GM19238 (cell line): ENCODE data around the gene HSD17B12.

ENCODE experiments used
- DNase-seq: peaks from one replicate; pipeline ENCODE4 v3.0.0; 2011; ENCODE audit warnings: low spot score; ENCODE audit not compliant: insufficient read length

HSD17B12 gene

DNA sequence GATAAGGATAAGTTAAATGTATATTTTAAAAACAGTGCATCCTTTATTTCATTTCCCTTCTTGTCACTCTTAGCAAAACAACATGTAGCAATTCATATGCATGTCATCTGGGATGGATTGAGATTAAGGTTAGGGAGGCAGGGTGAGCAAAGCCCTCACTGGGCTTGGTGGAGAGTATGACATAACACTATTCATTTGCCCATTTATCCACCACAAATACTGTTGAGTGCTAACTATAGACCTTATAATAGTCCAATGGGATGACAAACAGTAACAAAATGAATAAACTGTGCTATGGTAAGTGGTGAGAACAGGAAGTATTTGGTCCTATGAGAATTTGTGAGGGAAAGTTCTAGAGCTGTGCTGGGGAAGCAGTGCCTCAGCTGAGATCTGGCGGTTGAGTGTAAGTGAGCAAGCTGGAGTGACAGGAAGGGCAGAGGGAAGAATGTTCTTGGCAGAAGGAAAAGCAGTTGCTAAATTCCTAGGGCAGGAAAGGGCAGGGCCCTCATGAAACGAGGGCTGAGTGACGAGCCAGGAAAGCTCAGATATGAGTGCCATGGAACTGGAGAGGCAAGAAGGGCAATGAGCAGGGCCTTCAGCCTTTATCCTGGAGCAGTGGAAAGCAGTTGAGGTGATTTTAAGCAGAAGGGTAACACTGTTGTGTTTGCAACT is 6.7 kb downstream of the HSD17B12 start:
- DNase-seq, result no peak

DNA sequence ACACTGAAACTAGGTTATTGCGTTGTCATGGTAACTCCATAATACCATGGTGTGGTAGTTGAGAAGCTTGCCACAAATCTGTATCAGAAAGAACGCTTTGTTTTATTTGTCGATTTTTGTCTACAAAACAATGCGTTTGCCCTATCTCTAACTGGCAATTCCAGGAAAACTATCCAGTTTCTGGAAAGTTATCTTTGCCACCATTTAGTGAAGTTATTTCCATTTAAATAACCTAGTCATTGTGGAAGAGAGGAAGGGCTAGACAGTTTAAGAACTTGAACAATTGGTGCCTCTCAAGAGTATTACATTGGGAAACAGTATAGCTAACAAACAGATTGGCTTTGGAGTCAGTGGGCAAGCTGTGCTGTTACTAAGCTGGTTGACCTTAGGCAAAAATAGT is 7.9 kb downstream of the HSD17B12 start:
- DNase-seq, result no peak

DNA sequence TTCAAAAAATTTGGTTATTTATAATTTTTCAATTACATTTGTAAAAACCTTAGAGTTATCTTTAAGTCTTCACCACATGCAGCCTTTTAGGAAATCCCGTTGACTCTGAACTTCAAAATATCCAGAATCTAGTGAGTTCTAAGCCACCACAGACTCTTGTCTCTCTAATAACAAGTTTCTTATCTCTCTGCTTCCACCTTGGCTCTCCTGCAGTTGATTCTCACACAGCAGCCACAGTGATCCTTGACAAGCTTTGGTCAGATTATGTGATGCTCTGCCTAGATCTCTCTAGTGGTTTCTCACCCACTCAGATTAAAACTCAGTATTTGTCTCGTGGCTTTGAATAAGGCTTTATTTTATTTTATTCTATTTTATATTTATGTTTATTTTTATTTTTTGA is 8.6 kb downstream of the HSD17B12 start:
- DNase-seq, result no peak

DNA sequence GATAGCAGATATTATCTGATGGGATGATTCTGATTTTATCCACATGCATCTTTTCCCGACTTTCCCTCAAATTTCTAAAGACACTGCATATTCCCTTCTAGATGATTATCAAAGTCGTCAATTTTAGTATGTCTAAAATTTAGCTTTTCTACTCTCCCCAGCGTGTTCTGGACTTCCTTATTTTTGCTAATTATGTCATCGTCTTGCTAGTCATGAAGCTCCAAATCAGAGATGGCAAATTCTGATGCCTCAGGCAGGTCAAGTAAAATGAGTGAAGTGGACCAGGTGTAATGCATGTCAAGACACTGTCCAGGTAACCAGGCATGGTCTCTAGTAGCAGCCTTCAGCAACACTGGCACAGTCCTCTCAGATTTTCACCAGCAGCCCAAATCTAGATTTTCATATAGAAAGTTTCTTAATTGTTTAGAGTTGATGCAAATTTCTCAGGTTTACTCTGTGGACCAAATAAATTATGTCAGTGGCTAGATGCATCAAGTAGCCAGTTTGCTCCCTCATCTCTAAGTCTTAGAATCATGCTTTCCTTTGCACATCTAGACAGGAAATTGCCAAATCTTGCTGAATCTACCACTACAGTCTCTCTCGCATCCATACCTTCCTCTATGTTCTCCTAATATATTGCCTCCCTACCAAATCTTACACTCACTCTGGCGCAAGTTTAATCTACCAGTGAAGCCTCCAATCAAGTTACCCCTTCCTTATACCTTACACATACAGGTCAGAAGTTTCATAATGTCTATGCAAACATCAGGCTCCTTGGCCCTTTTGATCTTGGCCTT is 10.6 kb downstream of the HSD17B12 start:
- DNase-seq, result no peak

DNA sequence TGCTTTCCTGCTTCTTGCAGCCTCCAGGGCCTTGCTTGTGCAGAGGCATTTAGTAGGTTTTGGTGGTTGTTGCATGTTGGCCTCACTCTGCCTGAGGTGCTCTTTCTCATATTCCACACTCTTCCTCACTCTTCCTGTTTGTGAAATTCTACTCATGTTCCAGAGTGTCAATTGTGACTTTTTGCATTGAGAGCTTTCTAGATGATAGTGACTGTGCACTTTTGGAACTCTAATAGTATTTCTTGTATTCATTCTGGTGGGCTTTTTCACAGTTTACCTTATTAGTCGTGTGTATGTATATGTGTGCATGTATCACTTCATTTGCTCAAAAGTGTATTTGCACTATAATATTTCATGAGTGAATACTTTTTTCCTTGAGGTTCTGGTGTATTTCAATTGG is 11.3 kb downstream of the HSD17B12 start:
- no peak for DNase-seq

- no peak for DNase-seq
These were observed 12.5 kb downstream of the HSD17B12 start for GRCh38 chr11:43693069-43693468.

GRCh38 chr11:43693731-43694130 is 13.2 kb downstream of the HSD17B12 start:
- DNase-seq, result no peak

GRCh38 chr11:43694477-43694876 is 13.9 kb downstream of the HSD17B12 start:
- no peak for DNase-seq

- DNase-seq, result no peak
These were observed 17.1 kb downstream of the HSD17B12 start for GRCh38 chr11:43697679-43698078.

GRCh38 chr11:43699870-43700269 is 19.3 kb downstream of the HSD17B12 start:
- DNase-seq, result no peak

- DNase-seq, result no peak
These were observed 26.1 kb downstream of the HSD17B12 start for GRCh38 chr11:43706631-43707030.

- DNase-seq, result no peak
These were observed 28.2 kb downstream of the HSD17B12 start for GRCh38 chr11:43708776-43709175.

DNA sequence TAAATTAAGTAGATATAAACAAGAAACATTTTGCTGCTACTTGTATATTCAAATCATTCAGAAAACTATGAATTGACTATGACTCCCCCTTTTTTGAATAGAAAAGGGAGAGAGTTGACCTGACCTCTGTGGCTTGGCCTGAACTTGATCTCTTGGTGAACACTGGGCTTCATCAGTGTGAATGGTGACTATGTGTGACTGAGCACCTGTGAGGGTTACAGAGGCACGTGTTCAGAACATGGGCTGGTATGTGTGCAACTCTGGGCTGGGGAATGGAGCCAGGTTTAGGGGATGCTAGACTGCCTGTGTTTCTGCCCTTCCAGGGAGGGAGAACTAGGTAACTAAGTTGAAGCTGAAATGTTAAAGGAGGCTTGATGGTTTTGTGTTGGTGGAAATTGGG is 29.2 kb downstream of the HSD17B12 start:
- DNase-seq, result no peak

DNA sequence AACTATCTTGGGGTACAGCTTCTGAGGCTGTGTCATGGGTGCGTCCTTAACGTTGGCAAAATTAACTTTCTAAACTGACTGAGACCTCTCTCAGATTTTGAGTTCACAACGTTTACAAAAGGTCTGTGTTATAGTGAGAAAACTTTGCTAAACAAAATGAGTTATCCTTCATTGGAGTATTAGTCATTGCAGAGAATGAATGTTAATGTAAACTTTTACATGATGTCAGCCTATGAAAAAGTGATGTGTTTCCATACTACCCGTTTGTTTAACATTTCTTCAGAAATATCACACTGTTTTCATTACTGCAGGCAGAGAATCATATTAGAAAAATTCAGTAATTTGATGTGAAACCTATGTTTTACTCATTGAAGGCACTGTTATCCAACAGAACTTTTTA is 32.1 kb downstream of the HSD17B12 start:
- DNase-seq, result no peak

DNA sequence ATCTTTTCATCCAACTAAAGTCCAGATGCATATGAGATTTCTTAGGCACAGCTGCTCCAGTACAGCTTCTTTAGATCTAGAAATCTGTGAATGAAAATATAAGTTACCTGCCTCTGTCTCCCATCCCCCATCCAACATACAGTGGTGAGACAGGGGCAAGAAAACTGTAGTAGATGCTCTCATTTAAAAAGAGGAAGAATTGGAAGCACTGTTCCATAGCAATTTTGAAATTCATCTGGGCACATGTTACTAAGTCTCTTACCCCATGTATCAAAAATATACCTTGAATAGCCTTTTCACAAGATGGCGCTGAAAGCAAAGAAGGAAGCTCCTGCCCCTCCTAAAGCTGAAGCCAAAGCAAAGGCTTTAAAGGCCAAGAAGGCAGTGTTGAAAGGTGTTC is 37.8 kb downstream of the HSD17B12 start:
- no peak for DNase-seq

DNA sequence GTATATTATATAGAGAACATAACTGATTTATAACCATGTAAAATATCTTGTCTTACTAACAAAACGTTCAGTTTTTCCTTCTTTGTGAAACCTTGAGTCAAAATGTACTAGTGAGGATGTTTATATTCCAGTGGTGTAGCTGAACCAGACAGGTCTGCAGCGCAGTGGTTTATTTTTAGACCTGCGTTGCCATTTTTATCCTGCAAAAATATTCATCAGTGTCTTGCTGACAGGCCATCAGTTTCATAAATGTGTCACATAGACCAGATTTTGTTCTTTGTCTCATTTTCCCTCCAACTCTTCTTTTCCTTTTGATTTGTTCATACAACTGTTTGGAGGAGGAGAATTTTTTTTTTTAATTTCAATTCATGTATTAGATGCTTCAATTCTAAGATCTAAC is 43.1 kb downstream of the HSD17B12 start:
- no peak for DNase-seq

- no peak for DNase-seq
These were observed 51.7 kb downstream of the HSD17B12 start for GRCh38 chr11:43732225-43732624.

DNA sequence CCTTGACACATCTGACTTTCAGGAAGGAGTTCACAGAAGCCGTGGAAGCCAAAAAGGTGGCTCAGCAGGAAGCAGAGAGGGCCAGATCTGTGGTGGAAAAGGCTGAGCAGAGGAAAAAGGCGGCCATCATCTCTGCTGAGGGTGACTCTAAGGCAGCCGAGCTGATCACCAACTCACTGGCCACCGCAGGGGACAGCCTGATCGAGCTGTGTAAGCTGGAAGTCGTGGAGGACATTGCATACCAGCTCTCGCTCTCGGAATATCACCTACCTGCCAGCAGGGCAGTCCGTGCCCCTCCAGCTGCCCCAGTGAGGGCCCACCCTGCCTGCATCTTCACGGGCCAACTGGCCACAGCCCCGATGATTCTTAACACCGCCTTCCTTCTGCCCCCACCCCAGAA is 53.7 kb downstream of the HSD17B12 start:
- no peak for DNase-seq

- no peak for DNase-seq
These were observed 54.6 kb downstream of the HSD17B12 start for GRCh38 chr11:43735115-43735514.

DNA sequence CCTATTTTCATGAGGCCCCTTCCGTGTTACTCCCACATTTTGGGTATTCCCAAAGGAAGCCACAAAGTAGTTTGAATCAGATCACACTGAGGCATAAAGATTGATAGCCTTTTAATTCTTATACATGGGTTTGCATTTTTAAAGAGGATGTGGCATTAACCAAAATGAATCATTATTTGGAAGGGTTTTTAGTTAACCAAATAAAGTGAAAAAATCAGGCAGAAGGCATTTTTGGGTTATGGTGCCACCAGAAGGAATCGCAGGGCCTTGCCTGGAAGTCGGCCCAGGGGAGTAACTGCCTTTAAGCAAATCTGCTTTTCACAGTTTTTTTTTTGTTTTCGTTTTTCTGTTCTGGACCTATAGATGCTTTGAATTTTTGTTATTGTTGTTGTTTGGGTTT is 55.4 kb downstream of the HSD17B12 start:
- DNase-seq, result no peak

- DNase-seq, result no peak
These were observed 56.1 kb downstream of the HSD17B12 start for GRCh38 chr11:43736502-43737200.

DNA sequence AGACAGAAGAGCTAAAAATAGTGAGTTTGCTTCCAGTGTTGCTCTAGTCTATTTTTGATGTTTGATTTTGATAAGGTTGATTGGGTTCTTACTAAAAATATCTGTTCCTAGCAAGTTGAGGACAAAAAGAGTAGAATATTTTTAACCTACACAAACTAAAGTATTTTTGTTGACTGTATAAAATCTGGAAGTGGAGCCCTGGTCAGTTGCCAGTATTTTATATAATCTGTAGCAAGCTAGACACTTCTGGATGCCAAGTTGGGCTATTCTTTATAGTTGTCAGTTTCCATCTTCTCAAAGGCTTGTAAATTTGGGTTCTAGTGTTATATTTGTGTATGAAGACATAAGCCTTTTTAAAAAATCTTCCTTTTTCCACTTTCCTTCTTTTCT is 56.7 kb downstream of the HSD17B12 start:
- DNase-seq, result no peak
